Naive thymus-derived CD4-positive, alpha-beta T cell (primary cell): ENCODE measurements around the gene FARP1. TPM values are rescaled to one million over a fixed set of nuclear protein-coding genes. Genes with fewer than 3 reads are reported as not detected.
A peak's percentile ranks its signal among the peaks of the same experiment; 100 is the strongest.

Experiments used
- ATAC-seq: fragments of 150-1000 bp; cut with Tn5 transposase; 2 replicates; pipeline ENCODE4 v1.10.0; 2021; ENCODE audit warnings: mild to moderate bottlenecking, moderate library complexity
- CTCF ChIA-PET: fragments of 350-600 bp; sonication (Branson Sonifier 250); formaldehyde crosslinking; loops from one replicate; lab custom pipeline; 2021; ENCODE audit warnings: antibody characterized with exemption; lab: Charles Lee
- POLR2A ChIA-PET: fragments of 350-600 bp; sonication (Branson Sonifier 250); formaldehyde crosslinking; loops from one replicate; lab custom pipeline; 2021; ENCODE audit warnings: antibody characterized with exemption, inconsistent platforms; lab: Charles Lee
- DNase-seq, 9 donors: peaks; one replicate each; pipeline versions ENCODE4 v3.0.0 to v3.0.0-alpha.2; 2020 to 2022; ENCODE audit warnings: mixed read lengths in 1 of 9
- H3K27ac ChIP-seq: one replicate; pipeline ENCODE4 v1.7.0; 2013; ENCODE audit warnings: mild to moderate bottlenecking, low read depth, low read length, moderate library complexity
- H3K27me3 ChIP-seq, 2 donors: one replicate each; pipeline ENCODE4 v1.7.0; 2013; ENCODE audit warnings: low read length in 2 of 2, mild to moderate bottlenecking in 2 of 2, moderate library complexity in 2 of 2; ENCODE audit not compliant: control insufficient read depth in 2 of 2, insufficient read depth in 2 of 2
- H3K36me3 ChIP-seq, 3 experiments: 1 replicate in 2 of 3; 2 replicates in 1 of 3; pipeline ENCODE4 v1.7.0; 2013; ENCODE audit warnings: low read length in 3 of 3, mild to moderate bottlenecking in 3 of 3, moderate library complexity in 1 of 3; ENCODE audit not compliant: insufficient read depth in 3 of 3, control insufficient read depth in 2 of 3
- H3K4me1 ChIP-seq, 2 donors: one replicate each; pipeline ENCODE4 v1.7.0; 2013; ENCODE audit warnings: low read length in 2 of 2, mild to moderate bottlenecking in 2 of 2, moderate library complexity in 1 of 2; ENCODE audit not compliant: control insufficient read depth in 2 of 2, insufficient read depth in 2 of 2
- H3K4me3 ChIP-seq: 2 replicates; pipeline ENCODE4 v1.7.0; 2013; ENCODE audit warnings: mild to moderate bottlenecking, low read length
- H3K9me3 ChIP-seq, 3 experiments: 1 replicate in 2 of 3; 2 replicates in 1 of 3; pipeline ENCODE4 v1.7.0; 2013; ENCODE audit warnings: low read length in 3 of 3; ENCODE audit not compliant: control insufficient read depth in 2 of 3
- H3K27ac Mint-ChIP-seq, 9 donors: one replicate each; pipeline ENCODE4 v1.8.0; 2020 to 2022; ENCODE audit warnings: mixed read lengths in 9 of 9, mild to moderate bottlenecking in 8 of 9, moderate library complexity in 5 of 9, inconsistent platforms in 2 of 9
- H3K27me3 Mint-ChIP-seq, 5 donors: one replicate each; pipeline ENCODE4 v1.8.0; 2021 to 2022; ENCODE audit warnings: mixed read lengths in 5 of 5, mild to moderate bottlenecking in 1 of 5
- H3K36me3 Mint-ChIP-seq, 5 donors: one replicate each; pipeline ENCODE4 v1.8.0; 2020 to 2022; ENCODE audit warnings: mixed read lengths in 5 of 5, mild to moderate bottlenecking in 3 of 5, inconsistent platforms in 1 of 5
- H3K4me1 Mint-ChIP-seq, 7 donors: one replicate each; pipeline ENCODE4 v1.8.0; 2020 to 2022; ENCODE audit warnings: mixed read lengths in 7 of 7, mild to moderate bottlenecking in 3 of 7, inconsistent platforms in 1 of 7
- H3K4me3 Mint-ChIP-seq, 10 donors: one replicate each; pipeline ENCODE4 v1.8.0; 2020 to 2022; ENCODE audit warnings: mild to moderate bottlenecking in 10 of 10, mixed read lengths in 10 of 10, moderate library complexity in 6 of 10, inconsistent platforms in 2 of 10
- H3K9me3 Mint-ChIP-seq, 11 donors: one replicate each; pipeline ENCODE4 v1.8.0; 2020 to 2022; ENCODE audit warnings: mixed read lengths in 11 of 11, mild to moderate bottlenecking in 4 of 11, inconsistent platforms in 1 of 11, moderate library complexity in 1 of 11
- intact Hi-C, 2 donors: fragments of 100-400 bp; cut with micrococcal nuclease; formaldehyde crosslinking; loops; one replicate each; pipeline ENCODE4 v1.15.1; 2023
- polyA plus RNA-seq, 2 donors: library from polyadenylated mRNA; unstranded; fragments of 300-500 nt; fragmentation: Illumina TruSeq; gene quantifications; one replicate each; pipeline ENCODE4 v1.2.3, GENCODE V29; 2021
- total RNA-seq, 6 experiments: library from RNA in 5 of 6; stranded (reverse) in 5 of 6; gene quantifications; 1 replicate in 5 of 6; 2 replicates in 1 of 6; pipeline ENCODE4 v1.2.3 and lab custom pipeline; 2021 to 2026

The FARP1 gene
- total and polyA plus RNA-seq, 7 experiments from 2014 or later = 0.19 to 1.1 (median 0.60) TPM

DNA sequence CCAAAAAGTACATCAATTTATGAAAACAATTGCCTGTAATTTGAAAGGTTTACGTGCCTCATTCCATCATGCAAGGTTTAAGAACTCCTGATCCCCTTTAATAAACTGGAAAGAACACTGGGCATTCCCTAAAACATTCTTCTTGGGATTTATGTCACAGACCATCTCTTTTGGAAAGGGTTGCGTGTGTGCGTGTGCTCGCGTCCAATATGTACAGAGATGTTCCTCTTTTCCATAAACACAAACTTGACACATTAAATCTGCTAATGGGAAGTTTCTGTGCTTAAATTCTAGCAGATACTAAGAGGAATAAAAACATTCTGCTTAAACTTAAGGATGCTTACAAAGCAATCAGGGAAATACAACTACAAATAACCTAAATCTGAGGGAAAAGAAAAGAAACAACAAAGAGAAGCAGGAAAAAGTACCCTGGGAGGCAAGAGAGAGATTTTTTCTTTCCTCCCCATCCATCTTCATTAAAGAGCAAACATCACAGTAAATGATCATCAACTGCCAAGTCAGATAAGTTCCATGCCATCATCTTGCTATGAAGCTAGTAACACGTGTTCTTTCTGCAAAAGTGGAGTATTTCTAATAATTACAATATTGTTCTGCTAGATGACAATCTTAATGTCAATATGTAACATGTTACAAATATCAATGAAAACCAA, 350.3 kb downstream of the FARP1 start:
- no peaks in the 10 kb centered on the region for H3K9me3 Mint-ChIP-seq
- DNase-seq = no peak
- no peaks in the 10 kb centered on the region for H3K9me3 ChIP-seq
- H3K27ac Mint-ChIP-seq = peak overlapping the region in 4 of 9 donors; percentile 5 to 81 (median 46)
- peaks cover 55 to 93% (median 90%) of the 10 kb centered on the region in 7 donors for H3K4me1 Mint-ChIP-seq
- POLR2A ChIA-PET = no interaction called here
- no peak overlapping the region for H3K27ac ChIP-seq
- no peaks in the 10 kb centered on the region for H3K36me3 ChIP-seq
- no peaks in the 10 kb centered on the region for H3K27me3 ChIP-seq
- peak overlapping the region in 3 of 10 donors; percentile 13 to 49 (median 19) for H3K4me3 Mint-ChIP-seq
- H3K27me3 Mint-ChIP-seq = no peaks in the 10 kb centered on the region
- CTCF ChIA-PET = no interaction called here
- peaks cover 12 to 21% of the 10 kb centered on the region in 2 donors for H3K4me1 ChIP-seq
- no peak for ATAC-seq
- peaks cover 0 to 34% (median 4%) of the 10 kb centered on the region in 5 donors for H3K36me3 Mint-ChIP-seq
- intact Hi-C loops = no loop called here
- no peak overlapping the region for H3K4me3 ChIP-seq

DNA sequence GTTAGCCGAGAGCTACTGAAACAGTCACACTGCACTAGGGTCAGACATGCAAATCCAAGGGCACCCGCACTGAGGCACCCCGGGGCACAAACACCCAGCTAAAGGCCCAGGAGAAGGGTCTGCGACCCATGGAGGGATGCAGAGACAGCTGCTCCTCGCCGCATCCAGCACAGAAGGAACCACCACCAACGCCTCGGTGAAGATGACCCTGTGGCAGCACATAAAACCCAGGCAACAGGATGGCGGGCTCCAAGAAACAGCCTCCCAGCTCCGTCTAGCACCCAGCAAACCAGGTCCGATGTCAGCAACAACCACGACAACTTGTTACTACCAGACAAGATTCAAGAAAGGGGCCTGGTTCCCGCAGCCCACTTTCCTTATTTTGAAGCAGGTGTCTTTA, 351.9 kb downstream of the FARP1 start:
- intact Hi-C loops = loop anchor here in 1 of 2 donors (1.0 kb wide), 1 partner anchor 15 kb away; no protein-coding TSS in a partner anchor
- H3K27ac ChIP-seq = no peak overlapping the region
- DNase-seq (no peak), ATAC-seq (no peak)
- peaks cover 0 to 35% (median 4%) of the 10 kb centered on the region in 5 donors for H3K36me3 Mint-ChIP-seq
- peak overlapping the region in 3 of 9 donors; percentile 9 to 54 (median 43) for H3K27ac Mint-ChIP-seq
- no peaks in the 10 kb centered on the region for H3K27me3 Mint-ChIP-seq
- peaks cover 6 to 18% of the 10 kb centered on the region in 2 donors for H3K4me1 ChIP-seq
- H3K4me1 Mint-ChIP-seq = peaks cover 47 to 90% (median 81%) of the 10 kb centered on the region in 7 donors
- H3K4me3 Mint-ChIP-seq = no peak overlapping the region
- peaks cover 0 to 11% (median 0%) of the 10 kb centered on the region in 3 experiments for H3K36me3 ChIP-seq
- no peak overlapping the region for H3K4me3 ChIP-seq
- H3K27me3 ChIP-seq = no peaks in the 10 kb centered on the region
- no peaks in the 10 kb centered on the region for H3K9me3 Mint-ChIP-seq
- ChIA-PET POLR2A (interaction anchor here (0.5 kb wide), 1 partner anchor 1469 kb away, joined by 3 read pairs; no protein-coding TSS in a partner anchor), CTCF (interaction anchor here (1.3 kb wide), 1 partner anchor 12 kb away, joined by 3 read pairs; no protein-coding TSS in a partner anchor)
- H3K9me3 ChIP-seq = no peaks in the 10 kb centered on the region

DNA sequence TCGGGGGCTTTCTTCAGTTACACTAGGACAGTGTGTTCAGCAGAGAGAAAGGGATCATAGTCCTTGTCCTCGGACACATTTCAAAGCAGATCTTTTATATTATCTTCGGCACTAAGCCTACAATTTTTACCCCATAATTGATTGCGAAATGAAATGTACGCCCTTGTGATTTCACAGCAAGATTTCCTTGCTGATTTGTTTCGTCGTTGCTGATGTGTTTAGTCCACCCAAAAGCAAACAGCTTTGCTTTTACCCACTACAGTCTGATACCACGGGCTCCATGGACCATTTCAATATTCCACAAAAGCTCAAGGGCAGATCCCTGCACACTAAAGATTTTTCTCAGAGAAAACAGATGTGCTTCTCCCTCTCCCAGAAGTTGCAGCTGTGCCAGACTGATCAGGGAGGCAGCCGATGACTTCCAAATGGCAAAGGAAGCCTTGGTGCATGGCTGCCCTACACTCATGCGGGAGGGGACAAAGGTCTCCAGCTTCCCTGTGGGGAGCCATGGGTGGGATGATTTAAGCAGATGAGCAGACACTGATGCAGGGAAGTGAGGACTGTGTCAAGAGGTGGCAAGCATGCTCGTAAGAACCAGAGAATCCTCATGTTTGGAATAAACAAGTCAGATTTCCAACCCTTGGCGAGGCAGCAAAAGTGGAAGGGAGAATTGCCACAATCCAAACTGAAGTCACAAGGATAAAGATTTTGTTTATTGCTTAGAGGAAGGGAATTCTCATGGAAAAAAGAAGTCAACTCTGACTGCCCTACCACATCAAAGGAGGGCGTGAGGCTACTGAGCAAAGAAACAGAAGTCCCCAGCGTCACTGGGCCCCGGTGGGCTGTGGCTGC, 353.0 kb downstream of the FARP1 start:
- ATAC-seq = no peak
- Mint-ChIP-seq H3K4me3 (no peak overlapping the region), H3K36me3 (peaks cover 0 to 38% (median 4%) of the 10 kb centered on the region in 5 donors), H3K27ac (peak overlapping the region in 5 of 9 donors; percentile 25 to 71 (median 38)), H3K9me3 (no peaks in the 10 kb centered on the region), H3K27me3 (no peaks in the 10 kb centered on the region), H3K4me1 (peaks cover 45 to 90% (median 81%) of the 10 kb centered on the region in 7 donors)
- no peaks in the 10 kb centered on the region for H3K9me3 ChIP-seq
- ChIA-PET CTCF (interaction anchor here (1.2 to 1.3 kb wide), 2 partner anchors 13 to 158 kb away, joined by 3 read pairs; no protein-coding TSS in a partner anchor), POLR2A (no interaction called here)
- H3K27ac ChIP-seq = no peak overlapping the region
- intact Hi-C loops = no loop called here
- H3K27me3 ChIP-seq = no peaks in the 10 kb centered on the region
- H3K4me1 ChIP-seq = peaks cover 0 to 8% of the 10 kb centered on the region in 2 donors
- peaks cover 0 to 16% (median 0%) of the 10 kb centered on the region in 3 experiments for H3K36me3 ChIP-seq
- H3K4me3 ChIP-seq = no peak overlapping the region
- DNase-seq = no peak

DNA sequence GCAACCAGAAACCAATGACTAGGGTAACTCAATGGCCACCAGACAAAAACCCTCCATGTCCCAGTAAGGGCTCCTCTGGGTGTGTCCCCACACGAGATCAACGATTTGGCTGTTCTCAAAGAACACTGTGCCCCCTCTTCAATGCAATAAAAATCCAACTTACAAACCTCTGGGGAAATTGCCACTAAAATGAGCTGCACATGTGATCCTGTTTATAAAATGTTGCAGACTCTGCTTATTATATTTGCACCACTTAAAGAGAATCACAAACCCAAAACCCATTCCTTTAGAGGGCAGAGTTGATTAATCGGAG, 353.5 kb downstream of the FARP1 start:
- CTCF ChIA-PET = interaction anchor here (1.2 kb wide), 1 partner anchor 157 kb away, joined by 3 read pairs; no protein-coding TSS in a partner anchor
- H3K27me3 Mint-ChIP-seq = no peaks in the 10 kb centered on the region

GRCh38 chr13:98496966-98497365, 354.1 kb downstream of the FARP1 start:
- no peaks in the 10 kb centered on the region for H3K27me3 Mint-ChIP-seq
- H3K4me1 Mint-ChIP-seq = peaks cover 41 to 87% (median 80%) of the 10 kb centered on the region in 7 donors
- no peak overlapping the region for H3K4me3 ChIP-seq
- CTCF ChIA-PET = no interaction called here
- ATAC-seq (no peak), DNase-seq (no peak)
- no peak overlapping the region for H3K4me3 Mint-ChIP-seq
- POLR2A ChIA-PET = no interaction called here
- peaks cover 0 to 16% (median 0%) of the 10 kb centered on the region in 3 experiments for H3K36me3 ChIP-seq
- H3K27me3 ChIP-seq = no peaks in the 10 kb centered on the region
- H3K36me3 Mint-ChIP-seq = peaks cover 0 to 38% (median 4%) of the 10 kb centered on the region in 5 donors
- H3K27ac ChIP-seq = no peak overlapping the region
- no peaks in the 10 kb centered on the region for H3K9me3 ChIP-seq
- peaks cover 0 to 7% of the 10 kb centered on the region in 2 donors for H3K4me1 ChIP-seq
- H3K27ac Mint-ChIP-seq = peak overlapping the region in 8 of 9 donors; percentile 26 to 76 (median 57)
- H3K9me3 Mint-ChIP-seq = no peaks in the 10 kb centered on the region
- intact Hi-C loops = no loop called here

More for the DNA sequence above, 353.5 kb downstream of the FARP1 start:
- DNase-seq = no peak
- Histone ChIP-seq H3K4me1 (peaks cover 0 to 7% of the 10 kb centered on the region in 2 donors), H3K9me3 (no peaks in the 10 kb centered on the region), H3K4me3 (no peak overlapping the region), H3K27me3 (no peaks in the 10 kb centered on the region), H3K27ac (no peak overlapping the region), H3K36me3 (peaks cover 0 to 16% (median 0%) of the 10 kb centered on the region in 3 experiments)
- H3K36me3 Mint-ChIP-seq = peaks cover 0 to 38% (median 4%) of the 10 kb centered on the region in 5 donors
- intact Hi-C loops = no loop called here
- H3K4me3 Mint-ChIP-seq = no peak overlapping the region
- peaks cover 40 to 87% (median 80%) of the 10 kb centered on the region in 7 donors for H3K4me1 Mint-ChIP-seq
- H3K27ac Mint-ChIP-seq = peak overlapping the region in 6 of 9 donors; percentile 25 to 71 (median 35)
- POLR2A ChIA-PET = no interaction called here
- no peaks in the 10 kb centered on the region for H3K9me3 Mint-ChIP-seq
- no peak for ATAC-seq

DNA sequence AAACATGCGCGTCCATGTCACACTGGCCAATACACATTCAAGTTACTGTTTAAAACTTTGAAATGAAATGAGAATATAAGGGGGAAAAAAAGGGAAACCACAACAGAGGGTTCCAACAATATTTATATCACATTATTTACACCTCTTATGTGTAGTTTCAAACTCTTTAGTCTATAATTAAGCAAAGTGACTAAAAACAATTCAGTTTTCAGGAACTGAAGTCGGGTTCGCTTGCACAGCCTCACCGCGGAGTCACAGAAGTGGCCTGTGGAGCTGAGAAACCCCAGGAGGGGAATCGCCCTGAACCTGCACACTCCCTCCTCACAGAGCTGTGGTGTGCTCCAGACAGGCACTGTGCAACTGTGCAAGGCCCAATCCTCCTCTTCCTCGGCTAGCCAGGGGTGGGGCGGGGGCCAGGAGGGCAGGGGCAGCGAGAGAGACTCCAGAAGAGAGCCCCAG, 358.1 kb downstream of the FARP1 start:
- Mint-ChIP-seq H3K4me3 (no peak overlapping the region), H3K4me1 (peaks cover 59 to 94% (median 85%) of the 10 kb centered on the region in 7 donors), H3K27me3 (no peaks in the 10 kb centered on the region), H3K36me3 (peaks cover 0 to 45% (median 0%) of the 10 kb centered on the region in 5 donors), H3K9me3 (no peaks in the 10 kb centered on the region), H3K27ac (peak overlapping the region in 2 of 9 donors; percentile 40 to 77)
- H3K36me3 ChIP-seq = peaks cover 0 to 21% (median 0%) of the 10 kb centered on the region in 3 experiments
- H3K4me3 ChIP-seq = no peak overlapping the region
- H3K4me1 ChIP-seq = peaks cover 15 to 20% of the 10 kb centered on the region in 2 donors
- H3K27ac ChIP-seq = no peak overlapping the region
- no peak for DNase-seq
- ATAC-seq = no peak
- H3K9me3 ChIP-seq = no peaks in the 10 kb centered on the region
- ChIA-PET POLR2A (interaction anchor here (0.6 kb wide), 1 partner anchor 62 kb away, joined by 3 read pairs; no protein-coding TSS in a partner anchor), CTCF (no interaction called here)
- H3K27me3 ChIP-seq = no peaks in the 10 kb centered on the region
- intact Hi-C loops = no loop called here
